ENCODE measurements around the gene UBASH3A.

UBASH3A gene

GRCh38 chr21:42490720-42491119 lies 87.0 kb downstream of the UBASH3A start:
- DNase-seq (ENCODE audit: low spot score), result no peak

- DNase-seq (ENCODE audit: low spot score), result no peak
Measured at GRCh38 chr21:42491328-42491727, 87.6 kb downstream of the UBASH3A start.

GRCh38 chr21:42492201-42492600 lies 88.5 kb downstream of the UBASH3A start:
- DNase-seq (ENCODE audit: low spot score), result no peak

- no peak for DNase-seq (ENCODE audit: low spot score)
Measured at GRCh38 chr21:42493109-42494060, 89.7 kb downstream of the UBASH3A start.

- no peak for DNase-seq (ENCODE audit: low spot score)
Measured at GRCh38 chr21:42495027-42495426, 91.3 kb downstream of the UBASH3A start.

- no peak for DNase-seq (ENCODE audit: low spot score)
Measured at GRCh38 chr21:42495765-42496119, 92.0 kb downstream of the UBASH3A start.

GRCh38 chr21:42496120-42496838 lies 92.6 kb downstream of the UBASH3A start, which contains the start of gene RSPH1:
Gene RSPH1 (minus strand): TSS chr21:42496224. CDS start chr21:42496186, 38 bp downstream.
- DNase-seq (ENCODE audit: low spot score), result peak; percentile 98

GRCh38 chr21:42496839-42497202 lies 93.1 kb downstream of the UBASH3A start:
- DNase-seq (ENCODE audit: low spot score), result no peak

Data from AG08396 (cell line).